Measurements from ENCODE around the gene NCOA7.

DNA sequence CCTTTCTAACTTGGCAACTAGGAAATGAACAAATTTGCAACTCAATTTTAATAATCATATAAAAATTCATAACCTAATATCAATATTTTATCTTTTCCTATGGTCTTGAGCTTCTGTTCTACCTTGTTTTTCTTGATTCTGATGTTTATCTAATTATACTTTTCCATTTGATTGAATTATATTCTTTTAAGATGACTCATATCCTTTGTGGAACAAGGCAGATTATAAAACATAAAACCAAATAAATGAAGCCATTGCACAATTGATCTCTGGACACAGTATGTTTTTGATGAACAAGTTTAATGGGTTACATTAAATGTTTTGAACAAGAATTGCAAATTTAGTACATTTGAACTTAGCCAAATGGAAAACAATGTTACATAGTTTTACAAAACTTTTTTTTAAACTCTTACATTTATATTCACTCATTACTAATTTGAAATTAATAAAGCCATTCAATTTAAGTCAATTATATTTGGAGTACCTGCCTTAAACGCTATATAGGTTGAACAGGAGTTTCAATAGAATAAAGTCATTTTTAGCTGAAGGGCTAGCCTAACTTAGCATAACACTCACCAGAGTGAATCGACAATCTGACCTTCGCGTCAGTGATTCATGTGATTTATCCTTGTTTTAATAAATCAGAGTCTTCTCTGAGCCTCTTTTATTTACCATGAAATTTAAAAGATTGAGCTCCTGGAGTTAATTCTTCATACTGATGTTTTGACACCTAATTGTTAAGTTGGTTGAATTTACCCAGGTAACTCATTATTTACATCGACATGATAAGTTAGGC, 3.8 kb downstream of the NCOA7 start:
- TF ChIP-seq, protein P1, sequence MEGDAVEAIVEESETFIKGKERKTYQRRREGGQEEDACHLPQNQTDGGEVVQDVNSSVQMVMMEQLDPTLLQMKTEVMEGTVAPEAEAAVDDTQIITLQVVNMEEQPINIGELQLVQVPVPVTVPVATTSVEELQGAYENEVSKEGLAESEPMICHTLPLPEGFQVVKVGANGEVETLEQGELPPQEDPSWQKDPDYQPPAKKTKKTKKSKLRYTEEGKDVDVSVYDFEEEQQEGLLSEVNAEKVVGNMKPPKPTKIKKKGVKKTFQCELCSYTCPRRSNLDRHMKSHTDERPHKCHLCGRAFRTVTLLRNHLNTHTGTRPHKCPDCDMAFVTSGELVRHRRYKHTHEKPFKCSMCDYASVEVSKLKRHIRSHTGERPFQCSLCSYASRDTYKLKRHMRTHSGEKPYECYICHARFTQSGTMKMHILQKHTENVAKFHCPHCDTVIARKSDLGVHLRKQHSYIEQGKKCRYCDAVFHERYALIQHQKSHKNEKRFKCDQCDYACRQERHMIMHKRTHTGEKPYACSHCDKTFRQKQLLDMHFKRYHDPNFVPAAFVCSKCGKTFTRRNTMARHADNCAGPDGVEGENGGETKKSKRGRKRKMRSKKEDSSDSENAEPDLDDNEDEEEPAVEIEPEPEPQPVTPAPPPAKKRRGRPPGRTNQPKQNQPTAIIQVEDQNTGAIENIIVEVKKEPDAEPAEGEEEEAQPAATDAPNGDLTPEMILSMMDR (IDR thresholded peaks at IDR 0.05) = no peak
- no peak for TF ChIP-seq POLR2A (IDR thresholded peaks at IDR 0.05)

Data from right lobe of liver (tissue), 4 donors.